ENCODE measurements around the gene GNS. TPM values are rescaled to one million over a fixed set of nuclear protein-coding genes. Genes with fewer than 3 reads are reported as not detected.

GNS gene
- total RNA-seq, 1 donor from 2014 or later, result 21.3 TPM

- H3K9me3 Mint-ChIP-seq, result no peaks in the 10 kb centered on the region
- no peak overlapping the region for H3K4me3 Mint-ChIP-seq
- H3K27ac Mint-ChIP-seq, result no peak overlapping the region
- H3K4me1 Mint-ChIP-seq (ENCODE audit: low read depth), result peaks cover 5% of the 10 kb centered on the region
- H3K27me3 Mint-ChIP-seq (ENCODE audit: insufficient read depth), result no peaks in the 10 kb centered on the region
- intact Hi-C loops (cut with micrococcal nuclease), result no loop called here
- no peak for DNase-seq (ENCODE audit: low spot score)
- peaks cover 56% of the 10 kb centered on the region for H3K36me3 Mint-ChIP-seq (ENCODE audit: low read depth)
These were observed 16.0 kb downstream of the GNS start for GRCh38 chr12:64743206-64743605.

DNA sequence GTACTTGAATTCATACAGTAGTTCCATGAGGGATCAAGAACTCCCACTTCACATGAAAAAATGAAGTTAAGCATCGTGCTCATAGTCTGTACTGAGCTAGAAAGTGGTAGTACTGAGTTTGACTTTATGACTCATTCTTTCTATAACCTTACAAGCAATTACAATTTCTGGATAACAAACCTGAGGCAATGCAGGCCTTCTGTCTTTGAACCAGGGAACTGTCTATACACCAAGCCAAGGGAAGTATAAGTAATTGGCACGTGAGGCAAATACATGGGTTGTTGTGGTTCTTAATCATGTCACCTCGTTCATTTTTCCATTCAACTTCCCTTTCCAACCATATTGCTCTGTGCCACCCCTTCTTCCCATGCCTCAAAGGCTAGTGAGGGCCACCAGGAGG, 16.8 kb downstream of the GNS start:
- peaks cover 10% of the 10 kb centered on the region for H3K4me1 Mint-ChIP-seq (ENCODE audit: low read depth)
- intact Hi-C loops (cut with micrococcal nuclease), result no loop called here
- no peak for DNase-seq (ENCODE audit: low spot score)
- no peak overlapping the region for H3K4me3 Mint-ChIP-seq
- no peaks in the 10 kb centered on the region for H3K27me3 Mint-ChIP-seq (ENCODE audit: insufficient read depth)
- H3K9me3 Mint-ChIP-seq, result no peaks in the 10 kb centered on the region
- no peak overlapping the region for H3K27ac Mint-ChIP-seq
- H3K36me3 Mint-ChIP-seq (ENCODE audit: low read depth), result peaks cover 57% of the 10 kb centered on the region

- Mint-ChIP-seq H3K4me1 (ENCODE audit: low read depth) (peaks cover 23% of the 10 kb centered on the region), H3K36me3 (ENCODE audit: low read depth) (peaks cover 61% of the 10 kb centered on the region), H3K4me3 (no peak overlapping the region), H3K27me3 (ENCODE audit: insufficient read depth) (no peaks in the 10 kb centered on the region), H3K27ac (no peak overlapping the region), H3K9me3 (no peaks in the 10 kb centered on the region)
- intact Hi-C loops (cut with micrococcal nuclease), result no loop called here
- no peak for DNase-seq (ENCODE audit: low spot score)
These were observed 18.6 kb downstream of the GNS start for GRCh38 chr12:64740646-64741045.

DNA sequence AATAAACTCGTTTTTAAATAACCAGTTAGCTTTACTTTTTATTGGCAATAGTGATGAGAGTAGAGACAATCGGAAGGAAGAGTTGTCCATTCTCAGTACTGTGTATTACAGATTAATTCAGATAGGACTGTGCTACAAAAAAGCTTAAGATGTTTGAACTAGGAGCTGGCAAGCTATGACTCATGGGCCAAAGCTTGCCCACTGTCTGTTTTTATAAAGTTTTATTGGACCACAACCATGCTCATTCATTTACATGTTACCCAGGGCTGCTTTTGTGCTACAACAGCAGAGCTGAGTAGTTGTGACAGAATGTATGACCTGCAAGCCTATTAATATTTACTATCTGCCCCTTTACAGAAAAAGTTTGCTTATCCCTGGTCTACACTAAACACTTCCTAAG, 19.4 kb downstream of the GNS start:
- H3K27ac Mint-ChIP-seq, result no peak overlapping the region
- peaks cover 23% of the 10 kb centered on the region for H3K4me1 Mint-ChIP-seq (ENCODE audit: low read depth)
- no peak overlapping the region for H3K4me3 Mint-ChIP-seq
- no peak for DNase-seq (ENCODE audit: low spot score)
- no peaks in the 10 kb centered on the region for H3K9me3 Mint-ChIP-seq
- H3K27me3 Mint-ChIP-seq (ENCODE audit: insufficient read depth), result no peaks in the 10 kb centered on the region
- intact Hi-C loops (cut with micrococcal nuclease), result no loop called here
- H3K36me3 Mint-ChIP-seq (ENCODE audit: low read depth), result peaks cover 59% of the 10 kb centered on the region

- H3K9me3 Mint-ChIP-seq, result no peaks in the 10 kb centered on the region
- intact Hi-C loops (cut with micrococcal nuclease), result no loop called here
- peak overlapping the region; percentile 63 for H3K27ac Mint-ChIP-seq
- H3K4me1 Mint-ChIP-seq (ENCODE audit: low read depth), result peaks cover 23% of the 10 kb centered on the region
- no peaks in the 10 kb centered on the region for H3K27me3 Mint-ChIP-seq (ENCODE audit: insufficient read depth)
- peaks cover 48% of the 10 kb centered on the region for H3K36me3 Mint-ChIP-seq (ENCODE audit: low read depth)
- H3K4me3 Mint-ChIP-seq, result no peak overlapping the region
- peak; percentile 16 for DNase-seq (ENCODE audit: low spot score)
These were observed 21.7 kb downstream of the GNS start for GRCh38 chr12:64737539-64737938.

GRCh38 chr12:64736771-64737170, 22.4 kb downstream of the GNS start:
- Mint-ChIP-seq H3K27me3 (ENCODE audit: insufficient read depth) (no peaks in the 10 kb centered on the region), H3K36me3 (ENCODE audit: low read depth) (peaks cover 48% of the 10 kb centered on the region), H3K9me3 (no peaks in the 10 kb centered on the region), H3K4me1 (ENCODE audit: low read depth) (peaks cover 23% of the 10 kb centered on the region), H3K27ac (no peak overlapping the region), H3K4me3 (no peak overlapping the region)
- intact Hi-C loops (cut with micrococcal nuclease), result no loop called here
- no peak for DNase-seq (ENCODE audit: low spot score)

DNA sequence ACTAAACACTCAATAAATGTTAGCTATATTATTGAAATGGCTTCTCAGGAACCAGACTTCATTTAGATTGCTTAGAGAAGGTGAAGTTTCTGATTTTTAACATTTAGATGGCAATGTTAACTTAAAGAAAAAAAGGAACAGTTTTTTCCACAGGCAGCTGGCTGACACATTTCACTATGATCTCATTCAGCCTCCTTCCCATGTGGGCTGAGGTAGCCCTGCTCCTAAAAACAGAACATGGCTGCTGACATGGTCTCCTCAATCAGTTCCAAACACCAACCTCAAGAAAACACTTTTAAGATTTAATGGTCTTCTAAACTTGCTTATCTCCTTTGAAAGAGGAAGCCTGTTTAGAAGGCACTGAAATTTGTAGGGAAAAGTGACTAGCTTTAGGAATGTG, 23.8 kb downstream of the GNS start:
- Mint-ChIP-seq H3K9me3 (no peaks in the 10 kb centered on the region), H3K4me3 (no peak overlapping the region), H3K4me1 (ENCODE audit: low read depth) (peaks cover 34% of the 10 kb centered on the region), H3K27me3 (ENCODE audit: insufficient read depth) (no peaks in the 10 kb centered on the region), H3K36me3 (ENCODE audit: low read depth) (peaks cover 44% of the 10 kb centered on the region), H3K27ac (no peak overlapping the region)
- intact Hi-C loops (cut with micrococcal nuclease), result no loop called here
- no peak for DNase-seq (ENCODE audit: low spot score)

GRCh38 chr12:64733857-64734256, 25.3 kb downstream of the GNS start:
- intact Hi-C loops (cut with micrococcal nuclease), result no loop called here
- Mint-ChIP-seq H3K4me3 (no peak overlapping the region), H3K27ac (no peak overlapping the region), H3K9me3 (no peaks in the 10 kb centered on the region), H3K36me3 (ENCODE audit: low read depth) (peaks cover 34% of the 10 kb centered on the region), H3K4me1 (ENCODE audit: low read depth) (peaks cover 39% of the 10 kb centered on the region), H3K27me3 (ENCODE audit: insufficient read depth) (no peaks in the 10 kb centered on the region)
- DNase-seq (ENCODE audit: low spot score), result no peak

DNA sequence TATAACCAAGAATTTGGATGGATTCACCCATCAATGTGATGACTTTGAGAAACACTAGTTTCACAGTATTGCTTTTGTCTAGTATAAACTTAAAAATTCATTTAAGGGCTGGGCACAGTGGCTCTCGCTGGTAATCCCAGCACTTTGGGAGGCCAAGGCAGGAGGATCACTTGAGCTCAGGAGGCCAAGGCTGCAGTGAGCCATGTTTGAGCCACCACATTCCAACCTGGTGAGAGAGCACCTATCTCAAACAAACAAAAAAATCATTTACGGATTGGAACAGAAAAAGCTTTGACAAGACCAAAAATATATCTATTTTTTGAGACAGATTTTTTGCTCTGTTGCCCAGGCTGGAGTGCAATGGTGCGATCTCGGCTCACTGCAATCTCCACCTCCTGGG, 27.5 kb downstream of the GNS start:
- Mint-ChIP-seq H3K27ac (no peak overlapping the region), H3K36me3 (ENCODE audit: low read depth) (peaks cover 26% of the 10 kb centered on the region), H3K4me3 (no peak overlapping the region), H3K27me3 (ENCODE audit: insufficient read depth) (no peaks in the 10 kb centered on the region), H3K4me1 (ENCODE audit: low read depth) (peaks cover 23% of the 10 kb centered on the region), H3K9me3 (no peaks in the 10 kb centered on the region)
- no peak for DNase-seq (ENCODE audit: low spot score)
- intact Hi-C loops (cut with micrococcal nuclease), result no loop called here

- Mint-ChIP-seq H3K27ac (peak overlapping the region; percentile 70), H3K9me3 (no peaks in the 10 kb centered on the region), H3K4me1 (ENCODE audit: low read depth) (peaks cover 17% of the 10 kb centered on the region), H3K4me3 (no peak overlapping the region), H3K27me3 (ENCODE audit: insufficient read depth) (no peaks in the 10 kb centered on the region), H3K36me3 (ENCODE audit: low read depth) (peaks cover 22% of the 10 kb centered on the region)
- intact Hi-C loops (cut with micrococcal nuclease), result no loop called here
- no peak for DNase-seq (ENCODE audit: low spot score)
These were observed 28.6 kb downstream of the GNS start for GRCh38 chr12:64730588-64730969.

GRCh38 chr12:64729909-64730587, 29.2 kb downstream of the GNS start:
- H3K4me3 Mint-ChIP-seq, result peak overlapping the region; percentile 24
- no peaks in the 10 kb centered on the region for H3K9me3 Mint-ChIP-seq
- H3K27me3 Mint-ChIP-seq (ENCODE audit: insufficient read depth), result no peaks in the 10 kb centered on the region
- no peak for DNase-seq (ENCODE audit: low spot score)
- H3K36me3 Mint-ChIP-seq (ENCODE audit: low read depth), result peaks cover 22% of the 10 kb centered on the region
- peak overlapping the region; percentile 70 for H3K27ac Mint-ChIP-seq
- intact Hi-C loops (cut with micrococcal nuclease), result no loop called here
- H3K4me1 Mint-ChIP-seq (ENCODE audit: low read depth), result peaks cover 17% of the 10 kb centered on the region

- H3K4me3 Mint-ChIP-seq, result no peak overlapping the region
- peaks cover 8% of the 10 kb centered on the region for H3K4me1 Mint-ChIP-seq (ENCODE audit: low read depth)
- intact Hi-C loops (cut with micrococcal nuclease), result no loop called here
- H3K27me3 Mint-ChIP-seq (ENCODE audit: insufficient read depth), result no peaks in the 10 kb centered on the region
- peaks cover 26% of the 10 kb centered on the region for H3K36me3 Mint-ChIP-seq (ENCODE audit: low read depth)
- DNase-seq (ENCODE audit: low spot score), result no peak
- no peak overlapping the region for H3K27ac Mint-ChIP-seq
- H3K9me3 Mint-ChIP-seq, result no peaks in the 10 kb centered on the region
These were observed 34.9 kb downstream of the GNS start for GRCh38 chr12:64724201-64724745.

- H3K36me3 Mint-ChIP-seq (ENCODE audit: low read depth), result peaks cover 24% of the 10 kb centered on the region
- no peak for DNase-seq (ENCODE audit: low spot score)
- peak overlapping the region; percentile 25 for H3K27ac Mint-ChIP-seq
- no peaks in the 10 kb centered on the region for H3K9me3 Mint-ChIP-seq
- H3K4me3 Mint-ChIP-seq, result no peak overlapping the region
- intact Hi-C loops (cut with micrococcal nuclease), result no loop called here
- no peaks in the 10 kb centered on the region for H3K27me3 Mint-ChIP-seq (ENCODE audit: insufficient read depth)
- H3K4me1 Mint-ChIP-seq (ENCODE audit: low read depth), result peaks cover 8% of the 10 kb centered on the region
These were observed 35.6 kb downstream of the GNS start for GRCh38 chr12:64723630-64724029.

DNA sequence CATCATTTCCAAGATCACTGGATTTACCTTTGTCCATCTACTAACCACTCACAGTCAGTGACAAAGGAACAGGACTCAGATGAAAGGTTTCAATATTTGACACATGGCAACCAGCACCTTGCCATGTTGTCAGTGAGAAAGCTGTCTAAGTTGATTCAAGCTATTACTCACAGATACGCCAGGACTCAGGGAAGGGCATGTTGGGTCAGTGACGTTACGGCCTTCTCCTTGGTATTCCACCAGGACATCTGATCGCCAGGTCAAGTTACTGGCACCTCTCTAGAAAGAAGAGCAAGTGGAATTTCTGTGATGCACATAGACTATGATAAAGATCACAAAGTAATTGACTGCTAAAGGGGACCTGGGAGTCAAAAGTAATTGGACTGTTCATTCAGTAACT, 36.4 kb downstream of the GNS start:
- no peaks in the 10 kb centered on the region for H3K27me3 Mint-ChIP-seq (ENCODE audit: insufficient read depth)
- peaks cover 8% of the 10 kb centered on the region for H3K4me1 Mint-ChIP-seq (ENCODE audit: low read depth)
- H3K27ac Mint-ChIP-seq, result no peak overlapping the region
- H3K4me3 Mint-ChIP-seq, result no peak overlapping the region
- H3K36me3 Mint-ChIP-seq (ENCODE audit: low read depth), result peaks cover 22% of the 10 kb centered on the region
- no peak for DNase-seq (ENCODE audit: low spot score)
- H3K9me3 Mint-ChIP-seq, result no peaks in the 10 kb centered on the region
- intact Hi-C loops (cut with micrococcal nuclease), result no loop called here

Measured in activated T-helper 1 cell treated with anti-CD3 and anti-CD28 coated beads, Interleukin-12 subunit alpha, Interleukin-12 subunit beta, Interleukin-2, Interleukin-4 antibody, amounts not matched to agents 30 ng/mL and 10 ng/mL and 1 ng/mL, durations not matched to agents 14 hours and 24 hours and 36 hours (primary cell).